Fibroblast of pulmonary artery (primary cell): ENCODE measurements around the gene RAB31.

Source experiments
- DNase-seq: peaks from one replicate; pipeline ENCODE4 v3.0.0-alpha.2; 2010; ENCODE audit warnings: low read depth
- H3K4me3 ChIP-seq: replicated peaks from 2 replicates; pipeline ENCODE4 v1.5.1; 2011; ENCODE audit warnings: low read depth, mild to moderate bottlenecking, control low read depth, low read length, moderate library complexity
- CTCF ChIP-seq: IDR thresholded peaks from 2 replicates; pipeline ENCODE4 v1.5.1; 2011; ENCODE audit warnings: mild to moderate bottlenecking, control low read depth, low read length, inconsistent platforms; ENCODE audit errors: missing control alignments

Gene RAB31

GRCh38 chr18:9878095-9878494 lies 170.0 kb downstream of the RAB31 start:
- DNase-seq, result no peak
- no peak for TF ChIP-seq CTCF
- H3K4me3 ChIP-seq, result no peak overlapping the region

- TF ChIP-seq CTCF, result no peak
- DNase-seq, result no peak
These were observed 170.7 kb downstream of the RAB31 start for GRCh38 chr18:9878783-9879242.

GRCh38 chr18:9884090-9884489 lies 176.0 kb downstream of the RAB31 start:
- no peak for TF ChIP-seq CTCF
- no peak overlapping the region for H3K4me3 ChIP-seq
- no peak for DNase-seq

More at GRCh38 chr18:9878783-9879242, 170.7 kb downstream of the RAB31 start:
- no peak overlapping the region for H3K4me3 ChIP-seq

- DNase-seq, result no peak
- TF ChIP-seq CTCF, result no peak
- H3K4me3 ChIP-seq, result no peak overlapping the region
These were observed 176.5 kb downstream of the RAB31 start for GRCh38 chr18:9884532-9885140.

GRCh38 chr18:9885170-9886004 lies 177.3 kb downstream of the RAB31 start, which contains the start of gene TXNDC2:
Gene TXNDC2, plus strand, starts transcription at chr18:9885973. Its CDS starts 708 bp downstream, at chr18:9886681.
- no peak for DNase-seq
- H3K4me3 ChIP-seq, result no peak within 1 kb of the TSS
- TF ChIP-seq CTCF, result no peak

- TF ChIP-seq CTCF, result no peak
These were observed 177.9 kb downstream of the RAB31 start for GRCh38 chr18:9886005-9886348.

GRCh38 chr18:9887992-9888391 lies 179.9 kb downstream of the RAB31 start:
- no peak overlapping the region for H3K4me3 ChIP-seq
- TF ChIP-seq CTCF, result no peak
- DNase-seq, result no peak

More at GRCh38 chr18:9886005-9886348, 177.9 kb downstream of the RAB31 start:
- H3K4me3 ChIP-seq, result no peak overlapping the region
- no peak for DNase-seq
